Nephron (organoid): ENCODE results near the gene OR6V1.

Source experiments
- H3K27ac Mint-ChIP-seq, 3 experiments: 2 replicates each; pipeline ENCODE4 v1.8.0; 2020; ENCODE audit warnings: mixed read lengths in 3 of 3, mild to moderate bottlenecking in 2 of 3, moderate library complexity in 1 of 3
- H3K27me3 Mint-ChIP-seq: 2 replicates; pipeline ENCODE4 v1.8.0; 2021; ENCODE audit warnings: low read depth, mild to moderate bottlenecking, moderate library complexity, mixed read lengths
- H3K36me3 Mint-ChIP-seq: 2 replicates; pipeline ENCODE4 v1.8.0; 2020; ENCODE audit warnings: low read depth, mixed read lengths
- H3K4me1 Mint-ChIP-seq: 2 replicates; pipeline ENCODE4 v1.8.0; 2020; ENCODE audit warnings: mixed read lengths
- H3K4me3 Mint-ChIP-seq, 3 experiments: 2 replicates each; pipeline ENCODE4 v1.8.0; 2020; ENCODE audit warnings: mild to moderate bottlenecking in 3 of 3, mixed read lengths in 3 of 3, moderate library complexity in 2 of 3
- H3K9me3 Mint-ChIP-seq: 2 replicates; pipeline ENCODE4 v1.8.0; 2020; ENCODE audit warnings: mixed read lengths
- CTCF ChIP-seq, 3 experiments: fragments of 200-600 bp; sonication (generic); IDR thresholded peaks; one replicate each; pipeline ENCODE4 v1.5.0; 2021; ENCODE audit warnings: antibody characterized with exemption in 3 of 3; ENCODE audit not compliant: unreplicated experiment in 3 of 3

The OR6V1 gene

GRCh38 chr7:143027683-143028082 is 24.5 kb upstream of the OR6V1 start:
- Mint-ChIP-seq H3K9me3 (peaks cover 2% of the 10 kb centered on the region), H3K36me3 (no peaks in the 10 kb centered on the region), H3K27ac (no peak overlapping the region), H3K4me1 (no peaks in the 10 kb centered on the region), H3K4me3 (no peak overlapping the region), H3K27me3 (peaks cover 11% of the 10 kb centered on the region)
- no peak for TF ChIP-seq CTCF (IDR thresholded peaks at IDR 0.05; ENCODE audit: unreplicated experiment in 3 of 3)

- no peak for TF ChIP-seq CTCF (IDR thresholded peaks at IDR 0.05; ENCODE audit: unreplicated experiment in 3 of 3)
- no peaks in the 10 kb centered on the region for H3K36me3 Mint-ChIP-seq
- H3K4me3 Mint-ChIP-seq, result no peak overlapping the region
- H3K9me3 Mint-ChIP-seq, result peaks cover 14% of the 10 kb centered on the region
- no peak overlapping the region for H3K27ac Mint-ChIP-seq
- no peaks in the 10 kb centered on the region for H3K27me3 Mint-ChIP-seq
- peaks cover 11% of the 10 kb centered on the region for H3K4me1 Mint-ChIP-seq
Observed at GRCh38 chr7:143038635-143039034, 13.5 kb upstream of the OR6V1 start.

- peaks cover 16% of the 10 kb centered on the region for H3K4me1 Mint-ChIP-seq
- H3K36me3 Mint-ChIP-seq, result no peaks in the 10 kb centered on the region
- H3K27me3 Mint-ChIP-seq, result no peaks in the 10 kb centered on the region
- H3K9me3 Mint-ChIP-seq, result peaks cover 5% of the 10 kb centered on the region
- no peak overlapping the region for H3K4me3 Mint-ChIP-seq
- H3K27ac Mint-ChIP-seq, result no peak overlapping the region
- no peak for TF ChIP-seq CTCF (IDR thresholded peaks at IDR 0.05; ENCODE audit: unreplicated experiment in 3 of 3)
Observed at GRCh38 chr7:143040209-143040715, 11.9 kb upstream of the OR6V1 start.

DNA sequence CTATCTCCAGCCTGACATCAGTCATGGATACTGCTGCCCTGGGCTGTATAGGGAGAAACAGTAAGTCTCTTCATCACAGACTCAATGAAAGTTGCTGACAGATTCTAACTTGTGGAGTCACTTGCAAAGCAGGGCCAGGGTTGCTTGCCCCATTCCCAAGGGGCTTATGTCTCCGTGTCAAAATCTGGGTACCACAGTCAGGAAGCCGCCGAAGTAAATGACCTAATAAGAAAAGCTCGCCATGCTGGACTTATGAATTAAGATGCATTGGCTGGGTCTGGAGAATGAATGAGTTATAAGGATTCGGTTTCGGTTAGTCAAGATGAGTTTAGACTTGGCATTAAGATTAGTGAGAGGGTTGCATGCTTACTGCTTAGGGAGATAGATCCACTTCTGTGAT is 10.8 kb upstream of the OR6V1 start:
- Mint-ChIP-seq H3K36me3 (no peaks in the 10 kb centered on the region), H3K9me3 (no peaks in the 10 kb centered on the region), H3K27ac (no peak overlapping the region), H3K4me3 (no peak overlapping the region), H3K4me1 (peaks cover 23% of the 10 kb centered on the region), H3K27me3 (no peaks in the 10 kb centered on the region)
- TF ChIP-seq CTCF (IDR thresholded peaks at IDR 0.05; ENCODE audit: unreplicated experiment in 3 of 3), result no peak

- Mint-ChIP-seq H3K27me3 (no peaks in the 10 kb centered on the region), H3K4me1 (peaks cover 25% of the 10 kb centered on the region), H3K27ac (no peak overlapping the region), H3K9me3 (no peaks in the 10 kb centered on the region), H3K4me3 (no peak overlapping the region), H3K36me3 (no peaks in the 10 kb centered on the region)
- no peak for TF ChIP-seq CTCF (IDR thresholded peaks at IDR 0.05; ENCODE audit: unreplicated experiment in 3 of 3)
Observed at GRCh38 chr7:143042159-143042789, 9.9 kb upstream of the OR6V1 start.

DNA sequence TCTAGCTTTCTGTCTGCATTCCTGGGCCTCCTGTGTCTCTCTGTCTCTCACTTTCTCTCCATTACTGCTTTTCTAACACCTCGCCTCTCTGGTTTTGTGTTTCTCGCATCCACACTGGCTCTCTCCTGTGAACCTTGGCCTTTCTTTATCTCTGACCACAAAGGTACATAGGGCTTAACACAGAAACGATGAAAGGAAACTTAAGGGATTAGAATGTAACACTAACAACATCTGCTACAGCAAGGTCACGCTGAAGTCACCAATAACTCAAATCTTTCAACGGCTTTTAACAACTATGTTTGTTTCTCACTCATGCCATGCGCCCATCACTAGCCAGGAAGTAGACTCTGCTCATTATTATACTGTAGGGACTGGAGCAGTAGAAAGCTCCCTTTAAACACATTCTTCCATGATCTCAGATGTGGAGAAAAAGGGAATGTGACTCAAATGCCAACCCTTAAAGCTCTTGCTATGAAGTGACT is 9.3 kb upstream of the OR6V1 start:
- no peak overlapping the region for H3K27ac Mint-ChIP-seq
- TF ChIP-seq CTCF (IDR thresholded peaks at IDR 0.05; ENCODE audit: unreplicated experiment in 3 of 3), result no peak
- no peaks in the 10 kb centered on the region for H3K9me3 Mint-ChIP-seq
- H3K27me3 Mint-ChIP-seq, result no peaks in the 10 kb centered on the region
- H3K4me3 Mint-ChIP-seq, result no peak overlapping the region
- no peaks in the 10 kb centered on the region for H3K36me3 Mint-ChIP-seq
- peaks cover 25% of the 10 kb centered on the region for H3K4me1 Mint-ChIP-seq
